Tibial artery (tissue), 4 donors: ENCODE measurements around the gene EFCAB6.

Experiments used
- DNase-seq, 2 donors: peaks; one replicate each; pipeline ENCODE4 v3.0.0-alpha.2; 2019
- H3K27ac ChIP-seq, 2 donors: fragments of 200-600 bp; sonication (generic) in 1 of 2; 1 replicate in 1 of 2; 2 replicates in 1 of 2; pipeline ENCODE4 v1.5.1; 2018 to 2019; ENCODE audit warnings: mild to moderate bottlenecking in 1 of 2
- H3K27me3 ChIP-seq, 2 donors: fragments of 200-600 bp; sonication (generic) in 1 of 2; one replicate each; pipeline versions ENCODE4 v1.5.1 to v1.6.0; 2016 to 2019
- H3K36me3 ChIP-seq, 3 donors: fragments of 200-600 bp; sonication (generic) in 2 of 3; one replicate each; pipeline ENCODE4 v1.5.1; 2016 to 2019; ENCODE audit warnings: mild to moderate bottlenecking in 2 of 3
- H3K4me1 ChIP-seq, 4 donors: fragments of 200-600 bp; sonication (generic) in 2 of 4; 1 replicate in 3 of 4; 2 replicates in 1 of 4; pipeline ENCODE4 v1.5.1; 2016 to 2019
- H3K4me3 ChIP-seq, 2 donors: fragments of 200-600 bp; sonication (generic) in 1 of 2; 1 replicate in 1 of 2; 2 replicates in 1 of 2; pipeline ENCODE4 v1.5.1; 2018 to 2019; ENCODE audit warnings: mild to moderate bottlenecking in 2 of 2
- H3K9me3 ChIP-seq, 3 donors: fragments of 200-600 bp; sonication (generic) in 1 of 3; one replicate each; pipeline ENCODE4 v1.5.1; 2016 to 2019
- CTCF ChIP-seq, 2 experiments: fragments of 200-600 bp in 1 of 2; fragments of 450-650 bp in 1 of 2; IDR thresholded peaks; one replicate each; pipeline ENCODE4 v1.5.1; 2017 to 2019; ENCODE audit warnings: antibody characterized with exemption in 2 of 2, mild to moderate bottlenecking in 1 of 2, moderate library complexity in 1 of 2
- intact Hi-C: fragments of 100-400 bp; cut with DNase I; formaldehyde crosslinking; loops from one replicate; pipeline ENCODE4 v1.15.0; 2023; ENCODE audit warnings: low total_unique reads

EFCAB6 gene

GRCh38 chr22:43628250-43628649, 183.9 kb downstream of the EFCAB6 start:
- no peak for TF ChIP-seq CTCF (IDR thresholded peaks at IDR 0.05)
- DNase-seq = no peak
- no peaks in the 10 kb centered on the region for H3K4me1 ChIP-seq
- H3K4me3 ChIP-seq = no peak overlapping the region
- no peaks in the 10 kb centered on the region for H3K9me3 ChIP-seq
- H3K27me3 ChIP-seq = no peaks in the 10 kb centered on the region
- H3K27ac ChIP-seq = no peak overlapping the region
- H3K36me3 ChIP-seq = no peaks in the 10 kb centered on the region
- intact Hi-C loops = no loop called here

GRCh38 chr22:43627485-43628213, 184.5 kb downstream of the EFCAB6 start:
- Histone ChIP-seq H3K36me3 (no peaks in the 10 kb centered on the region), H3K4me1 (no peaks in the 10 kb centered on the region), H3K4me3 (no peak overlapping the region), H3K27me3 (no peaks in the 10 kb centered on the region), H3K27ac (no peak overlapping the region), H3K9me3 (no peaks in the 10 kb centered on the region)
- no peak for DNase-seq
- no peak for TF ChIP-seq CTCF (IDR thresholded peaks at IDR 0.05)
- intact Hi-C loops = no loop called here

GRCh38 chr22:43625242-43625641, 186.9 kb downstream of the EFCAB6 start:
- no peak for TF ChIP-seq CTCF (IDR thresholded peaks at IDR 0.05)

GRCh38 chr22:43624144-43624998, 187.7 kb downstream of the EFCAB6 start:
- TF ChIP-seq CTCF (IDR thresholded peaks at IDR 0.05) = no peak
- no peak for DNase-seq
- H3K27me3 ChIP-seq = no peaks in the 10 kb centered on the region
- no peaks in the 10 kb centered on the region for H3K36me3 ChIP-seq
- intact Hi-C loops = no loop called here
- peaks cover 0 to 6% (median 0%) of the 10 kb centered on the region in 3 donors for H3K9me3 ChIP-seq
- H3K4me3 ChIP-seq = no peak overlapping the region
- no peak overlapping the region for H3K27ac ChIP-seq
- H3K4me1 ChIP-seq = no peaks in the 10 kb centered on the region

More at GRCh38 chr22:43625242-43625641, 186.9 kb downstream of the EFCAB6 start:
- intact Hi-C loops = no loop called here
- Histone ChIP-seq H3K27me3 (no peaks in the 10 kb centered on the region), H3K9me3 (peaks cover 0 to 6% (median 0%) of the 10 kb centered on the region in 3 donors), H3K4me1 (no peaks in the 10 kb centered on the region), H3K27ac (no peak overlapping the region), H3K4me3 (no peak overlapping the region), H3K36me3 (no peaks in the 10 kb centered on the region)
- DNase-seq = no peak

- Histone ChIP-seq H3K4me1 (no peaks in the 10 kb centered on the region), H3K4me3 (no peak overlapping the region), H3K9me3 (peaks cover 0 to 6% (median 0%) of the 10 kb centered on the region in 3 donors), H3K27ac (no peak overlapping the region), H3K36me3 (no peaks in the 10 kb centered on the region), H3K27me3 (no peaks in the 10 kb centered on the region)
- intact Hi-C loops = no loop called here
- no peak for TF ChIP-seq CTCF (IDR thresholded peaks at IDR 0.05)
- no peak for DNase-seq
These were observed 189.2 kb downstream of the EFCAB6 start for GRCh38 chr22:43622886-43623285.
